Middle frontal gyrus (tissue), 1 donor: ENCODE measurements around the gene OVOL2.

Experiments used
- DNase-seq: peaks from one replicate; pipeline ENCODE4 v3.0.0-alpha.2; 2015; ENCODE audit warnings: low spot score; ENCODE audit errors: extremely low spot score

Gene OVOL2

DNA sequence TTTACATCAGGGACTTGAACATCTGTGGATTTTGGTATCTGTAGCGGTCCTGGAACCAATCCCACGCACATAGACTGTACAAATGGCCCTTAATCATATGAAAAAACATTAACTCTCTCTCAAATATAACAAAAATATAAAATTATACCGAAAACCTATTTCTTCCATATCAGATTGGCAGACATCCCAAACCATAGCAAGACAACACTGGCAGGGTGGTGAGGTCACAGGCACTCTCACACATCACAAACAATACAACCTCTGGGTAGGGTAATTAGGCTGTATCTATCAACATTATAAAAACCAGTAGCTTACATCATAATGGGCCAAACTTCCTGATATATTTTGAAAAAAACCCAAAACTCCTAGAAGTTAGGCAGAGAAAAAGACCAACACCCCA is 40.9 kb downstream of the OVOL2 start:
- no peak for DNase-seq

DNA sequence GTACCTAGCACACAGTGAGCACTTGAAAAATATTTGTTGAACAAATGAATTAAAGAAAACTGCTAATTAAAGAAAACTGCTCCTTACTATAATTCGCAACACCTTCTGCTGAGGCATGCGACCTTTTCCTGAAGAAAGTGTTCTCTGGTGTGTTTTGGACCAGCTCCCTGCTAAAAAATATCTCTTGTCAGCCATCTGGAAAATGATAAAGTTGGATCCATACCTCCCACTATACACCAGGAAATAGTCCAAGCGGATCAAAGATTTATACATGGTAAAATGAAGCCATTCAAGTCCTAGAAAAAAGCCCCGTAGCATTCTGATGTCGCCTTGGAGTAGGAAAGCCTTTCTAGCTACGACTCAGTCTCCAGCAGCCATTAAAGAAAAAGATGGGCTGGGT is 43.3 kb downstream of the OVOL2 start:
- peak; percentile 56 for DNase-seq

DNA sequence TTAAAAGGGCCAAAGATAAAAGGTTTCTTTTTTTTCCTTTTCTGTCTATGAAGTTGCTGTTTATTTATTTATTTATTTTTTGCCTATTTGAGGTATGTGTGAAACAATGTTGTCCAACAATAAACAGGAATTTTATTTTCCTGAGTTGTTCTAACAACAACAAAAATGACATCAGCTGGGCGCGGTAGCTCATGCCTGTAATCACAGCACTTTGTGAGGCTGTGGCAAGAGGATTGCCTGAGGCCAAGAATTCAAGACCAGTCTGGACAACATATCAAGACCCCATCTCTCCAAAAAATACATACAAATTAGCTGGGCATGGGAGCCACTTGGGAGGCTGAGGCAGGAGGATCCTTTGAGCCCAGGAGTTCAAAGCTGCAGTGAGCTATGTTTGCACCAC is 44.8 kb downstream of the OVOL2 start:
- DNase-seq, result no peak

DNA sequence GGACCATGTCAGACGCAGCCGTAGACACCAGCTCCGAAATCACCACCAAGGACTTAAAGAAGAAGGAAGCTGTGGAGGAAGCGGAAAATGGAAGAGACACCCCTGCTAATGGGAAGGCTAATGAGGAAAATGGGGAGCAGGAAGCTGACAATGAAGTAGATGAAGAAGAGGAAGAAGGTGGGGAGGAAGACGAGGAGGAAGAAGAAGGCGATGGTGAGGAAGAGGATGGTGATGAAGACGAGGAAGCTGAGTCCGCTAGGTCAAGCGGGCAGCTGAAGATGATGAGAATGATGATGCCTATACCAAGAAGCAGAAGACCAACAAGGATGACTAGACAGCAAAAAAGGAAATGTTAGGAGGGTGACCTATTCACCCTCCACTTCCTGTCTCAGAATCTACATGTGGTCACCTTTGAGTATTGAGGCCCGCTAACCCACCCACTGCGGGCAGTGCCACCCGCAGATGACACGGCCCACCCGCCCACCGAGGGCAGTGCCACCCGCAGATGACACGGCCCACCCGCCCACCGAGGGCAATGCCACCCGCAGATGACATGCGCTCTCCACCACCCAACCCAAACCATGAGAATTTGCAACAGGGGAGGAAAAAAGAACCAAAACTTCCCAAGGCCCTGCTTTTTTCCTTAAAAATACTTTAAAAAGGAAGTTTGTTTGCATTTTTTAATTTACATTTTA is 45.6 kb downstream of the OVOL2 start:
- no peak for DNase-seq

DNA sequence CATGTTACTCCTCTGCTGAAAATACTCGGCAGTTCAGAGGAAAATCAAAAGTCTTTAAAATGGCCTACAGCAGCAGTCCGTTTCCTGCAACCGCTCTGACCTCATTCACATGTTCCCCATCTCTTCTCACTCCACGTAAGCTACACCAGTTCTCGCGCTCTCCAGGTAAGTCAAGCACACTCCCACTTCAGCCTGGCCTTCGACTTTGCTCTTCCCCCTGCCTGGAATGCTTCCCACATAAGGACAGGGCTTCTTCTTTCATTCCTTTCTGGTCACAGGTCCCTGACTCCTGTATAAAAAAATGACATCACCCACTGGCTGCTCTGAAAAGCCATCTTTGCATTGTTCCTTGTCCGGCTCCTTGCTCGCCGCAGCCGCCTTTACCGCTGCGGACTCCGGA is 46.2 kb downstream of the OVOL2 start:
- no peak for DNase-seq

DNA sequence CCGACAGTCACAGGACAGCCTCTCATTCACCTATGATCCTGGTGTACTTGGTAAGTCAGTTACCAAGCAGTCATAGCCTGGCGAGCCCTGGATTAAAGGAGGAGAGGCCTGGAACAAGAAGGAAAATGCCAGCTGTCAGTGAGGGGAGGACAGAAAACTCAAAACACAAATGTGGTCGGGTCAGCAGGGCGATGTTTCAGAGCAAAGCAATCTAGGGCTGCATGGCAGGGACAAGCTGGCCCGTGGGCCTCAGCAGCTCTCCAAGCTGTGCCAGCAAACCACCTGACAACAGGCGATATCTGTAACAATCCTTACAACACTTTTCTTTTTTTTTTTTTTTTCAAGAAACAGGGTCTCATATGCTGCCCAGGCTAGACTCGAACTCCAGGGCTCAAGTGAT is 48.6 kb downstream of the OVOL2 start:
- no peak for DNase-seq

DNA sequence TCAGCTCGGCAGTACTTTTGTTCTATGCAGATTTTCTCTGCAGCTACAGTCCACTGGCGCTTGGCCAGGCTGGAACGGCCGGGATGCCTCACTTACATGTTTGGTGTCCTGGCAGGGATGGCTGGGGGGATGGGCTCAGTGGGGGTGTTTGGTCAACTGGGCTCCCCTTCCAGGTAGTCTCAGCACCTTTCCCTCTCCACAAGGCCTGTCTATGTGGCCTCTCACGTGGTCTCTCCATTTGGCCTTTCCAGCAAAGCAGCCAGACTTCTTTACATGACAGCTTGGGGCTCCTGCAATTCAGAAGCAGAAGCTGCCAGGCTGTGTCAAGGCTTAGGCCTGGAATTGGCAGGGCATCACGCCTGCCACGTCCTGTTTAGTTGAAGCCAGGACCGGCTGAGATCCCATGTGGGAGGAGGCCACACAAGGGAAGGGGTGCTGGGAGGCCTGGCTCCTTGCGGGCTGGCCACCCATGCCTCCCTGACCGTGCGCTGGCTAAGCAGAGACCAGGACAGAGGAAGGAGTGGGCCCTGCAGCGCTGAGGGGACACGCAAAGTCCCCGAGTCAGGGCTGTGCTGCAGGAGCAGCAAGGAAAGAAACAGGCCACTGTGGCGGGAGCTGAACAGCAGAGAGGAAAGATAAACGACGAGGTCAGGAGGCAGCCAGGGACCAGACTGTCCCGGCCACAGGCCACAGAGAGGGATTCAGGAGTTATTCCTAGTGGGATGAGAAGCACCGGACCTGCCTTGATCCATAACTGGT is 50.0 kb downstream of the OVOL2 start:
- DNase-seq, result no peak

DNA sequence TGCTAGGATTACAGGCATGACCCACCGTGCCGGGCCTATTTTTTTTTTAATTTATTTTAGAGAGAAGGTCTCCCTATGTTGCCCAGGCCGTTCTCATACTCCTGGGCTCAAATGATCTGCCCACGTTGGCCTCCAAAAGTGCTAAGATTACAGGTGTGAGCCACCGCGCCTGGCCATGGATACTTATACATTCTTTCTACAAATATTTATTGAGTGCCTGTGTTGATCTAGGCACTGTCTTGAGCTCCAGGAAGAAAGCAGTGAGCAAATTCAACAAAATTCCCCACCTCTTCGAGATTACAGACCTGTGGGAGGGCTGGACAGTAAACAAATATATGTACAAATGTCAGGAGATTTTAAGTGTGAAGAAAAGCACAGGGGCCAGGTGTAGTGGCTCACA is 51.0 kb downstream of the OVOL2 start:
- no peak for DNase-seq

DNA sequence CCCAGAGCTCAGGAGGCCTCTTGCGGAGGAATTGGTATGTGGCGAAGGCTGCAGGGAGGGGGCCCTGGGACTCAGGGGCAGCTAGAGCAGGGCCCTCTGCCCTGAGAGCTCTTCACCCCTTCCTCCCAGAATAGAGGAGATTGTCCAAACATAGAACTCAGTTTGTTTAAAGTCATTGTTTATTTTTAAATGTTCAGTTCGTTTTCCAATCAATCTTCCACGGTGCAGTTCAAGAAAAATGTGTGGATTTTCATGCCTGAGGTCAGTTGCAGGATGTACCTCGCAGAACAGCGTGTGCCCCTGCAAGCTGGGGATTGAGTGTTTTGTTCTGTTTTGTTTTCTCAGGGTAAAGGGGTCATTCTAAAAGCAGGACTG is 51.7 kb downstream of the OVOL2 start:
- DNase-seq, result no peak

DNA sequence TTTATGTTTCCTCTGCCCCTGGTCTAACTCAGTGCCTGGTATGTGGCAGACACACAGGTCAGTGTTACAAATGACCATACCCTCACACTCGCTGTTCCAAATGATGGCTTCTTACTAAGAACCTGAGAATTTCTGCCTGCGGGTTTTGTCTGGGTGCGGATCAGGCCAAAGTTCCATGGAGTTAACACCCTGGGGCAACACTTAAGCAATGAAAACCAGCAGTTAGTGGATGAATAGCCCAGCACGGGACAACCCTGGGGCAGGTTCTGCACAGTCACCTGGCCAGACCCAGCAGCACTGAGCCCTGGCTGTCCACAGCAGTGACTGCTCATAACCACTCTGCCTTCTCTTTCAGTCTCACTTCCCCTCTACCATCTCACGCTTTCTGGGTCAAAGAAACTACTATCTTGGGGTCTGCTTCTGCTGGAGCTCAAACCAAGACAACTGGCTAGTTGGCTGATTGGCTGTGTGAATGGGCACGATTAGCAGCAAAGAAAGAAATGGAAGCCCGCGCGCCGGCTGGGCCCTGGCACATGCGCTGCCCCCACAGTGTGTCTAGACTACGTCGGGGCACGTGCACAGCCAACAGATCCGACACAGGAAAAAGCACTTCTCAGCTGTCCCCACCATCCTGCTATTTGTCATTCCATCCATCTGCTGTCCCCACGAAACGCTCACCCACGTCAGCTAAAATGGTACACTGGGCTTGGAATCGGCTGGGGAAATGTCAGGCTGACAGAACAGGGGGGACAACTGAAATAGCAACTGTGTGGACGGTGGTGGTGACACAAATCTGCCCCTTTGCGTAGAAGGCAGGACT is 52.3 kb downstream of the OVOL2 start:
- peak; percentile 33 for DNase-seq

DNA sequence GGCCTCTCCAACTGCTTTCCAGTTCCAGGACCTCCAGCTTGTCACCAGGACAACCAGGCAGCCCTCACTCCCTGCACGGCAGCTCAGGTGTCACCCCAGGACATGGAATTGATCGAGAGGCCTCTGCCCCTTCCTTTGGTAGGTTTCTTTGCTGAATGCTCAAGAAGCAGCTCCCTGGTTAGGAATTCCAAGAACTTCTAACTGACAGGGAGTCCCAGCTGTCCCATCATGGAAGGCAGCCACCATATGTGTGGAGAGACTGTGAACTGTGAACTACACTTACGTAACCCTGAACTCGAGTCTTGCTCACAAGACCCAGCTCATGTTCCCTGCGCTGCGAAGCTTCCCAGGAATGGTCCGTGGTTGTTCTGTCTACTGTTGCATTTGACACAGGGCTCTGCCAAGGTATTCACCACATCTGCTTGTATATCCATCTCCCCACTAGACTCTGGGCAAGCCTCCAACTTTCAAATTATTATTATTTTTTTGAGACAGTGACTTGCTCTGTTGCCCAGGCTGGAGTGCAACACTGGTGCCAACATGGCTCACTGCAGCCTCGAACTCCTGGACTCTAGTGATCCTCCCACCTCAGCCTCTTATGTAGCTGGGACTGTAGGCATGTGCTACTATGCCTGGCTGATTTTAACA is 53.2 kb downstream of the OVOL2 start:
- no peak for DNase-seq

DNA sequence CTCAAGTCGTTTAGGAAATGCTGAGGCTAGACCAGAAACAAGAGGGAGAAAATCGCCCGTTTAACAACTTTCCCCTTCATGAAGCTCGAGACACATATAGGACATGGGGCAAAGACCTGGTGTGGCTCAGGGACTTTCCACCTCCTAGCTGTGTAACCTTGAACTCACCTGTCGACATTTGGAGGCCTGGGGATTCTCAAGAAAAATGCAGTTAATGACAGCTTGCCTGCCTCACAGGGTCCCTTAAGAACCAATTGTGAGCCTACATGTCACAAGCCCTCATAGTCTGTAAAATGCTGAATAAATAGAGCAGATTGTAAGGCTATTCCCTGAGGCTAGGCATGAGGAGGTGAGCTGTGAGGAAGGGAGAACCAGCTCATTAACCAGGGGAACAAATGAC is 53.8 kb downstream of the OVOL2 start:
- no peak for DNase-seq

DNA sequence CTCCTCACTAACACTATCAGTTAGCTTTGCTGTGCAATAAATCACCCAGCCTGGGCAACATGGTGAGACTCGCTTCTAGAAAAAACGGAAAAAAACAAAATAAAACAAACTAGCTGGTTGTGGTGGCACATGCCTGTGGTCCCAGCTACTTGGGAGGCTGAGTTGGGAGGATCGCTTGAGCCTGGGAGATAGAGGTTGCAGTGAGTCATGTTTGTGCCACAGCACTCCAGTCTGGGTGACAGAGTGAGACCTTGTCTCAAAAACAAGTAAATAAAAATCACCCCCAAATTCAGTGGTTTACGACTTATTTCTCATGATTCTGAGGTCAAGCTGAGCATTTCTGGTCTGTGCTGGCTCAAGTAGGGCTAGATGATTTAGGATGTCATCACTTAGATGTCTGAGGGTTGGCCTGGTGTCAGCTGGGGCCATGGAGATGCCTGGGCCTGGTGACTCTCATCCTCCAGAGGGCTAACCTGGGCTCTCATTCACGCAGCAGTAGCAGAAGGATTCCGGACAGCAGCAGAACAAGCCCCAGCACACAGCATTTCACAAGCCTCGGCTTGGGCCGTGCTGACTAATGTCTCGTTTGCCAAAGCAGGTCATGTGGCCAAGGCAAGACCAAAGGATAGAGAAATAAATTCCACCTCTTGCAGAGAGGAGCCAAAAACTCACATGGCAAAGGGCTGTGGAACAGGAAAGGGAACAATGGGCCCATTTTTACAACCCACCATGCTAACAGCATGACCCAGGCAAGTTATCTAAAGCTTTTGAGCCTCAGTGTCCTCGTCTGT is 56.4 kb downstream of the OVOL2 start:
- no peak for DNase-seq

DNA sequence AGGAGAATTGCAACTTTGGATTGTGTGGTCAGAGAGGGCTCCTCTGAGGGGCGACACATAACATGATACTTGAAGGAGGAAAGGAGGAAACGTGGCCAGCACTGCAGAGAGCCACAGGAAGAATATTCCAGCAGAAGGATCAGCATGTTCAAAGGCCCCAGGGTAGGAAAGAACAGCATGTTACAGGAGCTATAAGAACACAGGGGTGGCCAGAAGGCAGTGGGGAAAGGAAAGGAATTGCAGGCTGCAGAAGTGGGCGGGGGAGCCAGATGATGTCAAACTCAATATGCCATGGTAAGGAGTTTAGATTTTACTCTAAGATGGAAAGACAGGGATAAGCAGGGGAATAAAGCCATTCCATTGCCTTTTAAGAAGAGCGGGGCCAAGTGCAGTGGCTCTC is 58.1 kb downstream of the OVOL2 start:
- no peak for DNase-seq

DNA sequence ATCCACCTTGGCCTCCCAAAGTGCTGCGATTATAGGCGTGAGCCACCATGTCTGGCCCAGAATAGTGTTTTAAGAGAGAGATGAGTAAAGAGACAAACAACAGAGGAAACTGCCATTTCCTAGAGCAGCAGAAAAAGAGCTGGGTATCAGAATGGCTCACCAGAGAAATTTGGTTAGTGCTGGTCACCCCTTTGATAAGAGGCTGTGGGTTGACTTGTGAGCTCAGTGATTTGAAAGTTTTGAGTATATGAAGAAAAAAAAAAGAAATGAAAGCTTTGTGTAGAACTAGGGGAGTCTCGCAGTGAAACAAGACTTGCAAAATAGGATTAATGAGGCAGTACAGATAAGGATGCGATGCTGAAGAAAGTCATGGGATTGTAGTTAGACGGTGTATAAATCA is 59.3 kb downstream of the OVOL2 start:
- DNase-seq, result no peak

DNA sequence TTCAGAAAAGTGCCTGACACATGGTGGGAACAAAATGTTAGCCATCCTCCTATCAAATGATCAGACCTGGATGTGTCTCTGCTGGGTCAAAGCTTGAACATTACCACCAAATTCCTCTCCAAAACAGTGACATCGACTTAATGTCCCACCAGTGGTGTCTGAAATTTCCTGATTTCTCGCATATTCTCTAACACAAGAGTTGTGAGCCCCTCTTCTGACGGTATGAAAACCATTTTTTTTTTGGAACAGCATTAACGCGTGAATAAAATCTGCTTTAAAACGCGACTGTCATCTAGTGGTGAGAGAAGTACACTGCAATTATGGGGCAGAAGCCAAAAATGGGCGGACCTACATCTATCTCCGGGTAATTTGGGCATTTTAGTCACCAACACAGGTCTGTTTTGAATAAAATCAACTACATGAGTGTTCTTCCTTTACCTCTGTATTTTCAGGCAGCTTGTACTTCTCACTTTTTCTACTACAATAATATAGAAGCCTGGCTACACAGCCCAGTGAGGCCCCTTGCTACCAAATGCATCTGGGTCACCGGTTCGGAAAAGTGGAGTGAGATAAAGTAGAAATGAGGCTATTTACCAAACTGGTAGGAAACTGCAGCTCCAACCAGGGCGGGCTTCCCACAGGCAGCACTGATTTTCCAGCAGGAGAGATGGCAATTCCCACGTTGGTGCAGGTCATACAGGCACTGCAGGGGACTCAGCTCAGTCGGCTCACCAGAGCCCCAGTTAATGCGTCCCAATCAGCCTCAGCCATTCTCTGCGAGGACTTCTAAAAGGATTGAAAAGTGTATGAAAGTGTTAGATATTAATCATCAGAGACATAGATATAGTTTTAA is 61.5 kb downstream of the OVOL2 start:
- peak; percentile 46 for DNase-seq

DNA sequence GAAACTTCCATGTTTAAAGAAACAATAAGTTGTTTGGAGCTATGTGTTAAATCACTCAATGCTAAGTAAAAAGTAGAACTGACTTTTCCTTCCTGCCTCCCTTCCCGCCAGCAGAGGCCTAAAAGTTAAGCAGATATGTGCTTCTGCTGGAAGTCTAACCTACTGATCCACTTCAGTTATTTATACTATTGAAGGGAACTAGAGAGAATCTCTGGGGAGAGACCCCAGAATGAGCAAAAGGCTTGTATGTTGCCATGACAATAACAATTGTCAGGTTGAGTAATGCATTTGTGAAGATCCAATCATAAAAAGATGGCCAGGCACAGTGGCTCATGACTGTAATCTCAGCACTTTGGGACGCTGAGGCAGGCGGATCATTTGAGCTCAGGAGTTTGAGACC is 64.2 kb downstream of the OVOL2 start:
- DNase-seq, result no peak

DNA sequence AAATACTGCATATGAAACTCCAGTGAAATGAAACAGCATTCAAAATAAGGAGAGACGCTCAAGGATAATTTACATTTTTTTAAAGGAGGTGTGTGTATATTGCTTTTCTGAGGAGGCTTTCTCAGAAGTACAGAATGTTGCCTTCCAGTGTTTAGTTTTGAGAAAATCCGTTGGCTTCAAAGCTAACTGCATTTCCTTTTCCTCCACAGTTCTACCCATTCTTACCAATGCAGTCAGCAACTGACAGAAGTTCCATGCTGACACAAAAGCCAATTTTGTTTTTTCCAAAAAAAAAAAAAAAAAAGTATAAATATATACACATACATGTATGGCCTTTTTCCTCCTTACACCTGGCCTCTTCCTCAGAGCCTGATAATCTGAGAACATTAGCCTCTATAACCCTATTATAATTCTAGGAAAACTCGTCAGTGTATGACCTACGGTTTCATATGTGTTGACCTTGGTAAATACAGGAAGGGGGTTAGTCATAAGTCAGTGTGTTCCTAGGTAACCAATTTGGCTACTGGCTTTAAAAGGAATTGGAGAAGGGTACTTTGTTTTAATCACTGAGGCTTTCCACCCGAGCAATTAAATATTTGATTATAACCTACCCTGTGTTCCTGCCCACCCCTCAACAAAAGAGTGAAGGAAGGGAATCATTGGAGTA is 64.7 kb downstream of the OVOL2 start:
- no peak for DNase-seq

DNA sequence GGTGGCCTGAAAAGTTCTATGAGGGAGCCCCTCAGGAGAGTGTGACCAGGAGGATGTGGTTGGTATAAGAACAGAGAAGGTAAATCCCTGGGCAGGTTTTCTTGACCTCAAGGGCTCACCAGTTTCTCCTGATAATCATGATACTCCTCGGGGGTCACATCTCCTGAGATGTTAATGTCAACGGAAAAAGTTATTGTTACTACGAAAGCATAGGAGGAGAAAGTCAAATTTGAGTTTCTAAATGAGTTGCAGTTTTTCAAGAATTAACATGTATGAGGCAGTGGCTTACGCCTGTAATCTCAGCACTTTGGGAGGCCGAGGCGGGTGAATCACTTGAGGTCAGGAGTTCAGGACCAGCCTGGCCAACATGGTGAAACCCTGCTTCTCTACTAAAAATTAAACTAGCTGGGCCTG is 65.5 kb downstream of the OVOL2 start:
- no peak for DNase-seq
